Activated naive CD4-positive, alpha-beta T cell treated with anti-CD3 and anti-CD28 coated beads, Interleukin-2, amount 50 U/mL, for 16 hours (primary cell): Measurements from ENCODE around the gene IRF2BP1.
A peak's percentile ranks its signal among the peaks of the same experiment; 100 is the strongest.
"Not testable (repeated sequence)": the region's sequence is repeated elsewhere in the genome, so short reads cannot be mapped to it uniquely, and the experiment has no call there.

Experiments used
- DNase-seq: peaks from one replicate; pipeline ENCODE4 v3.0.0-alpha.2; 2020

The IRF2BP1 gene

DNA sequence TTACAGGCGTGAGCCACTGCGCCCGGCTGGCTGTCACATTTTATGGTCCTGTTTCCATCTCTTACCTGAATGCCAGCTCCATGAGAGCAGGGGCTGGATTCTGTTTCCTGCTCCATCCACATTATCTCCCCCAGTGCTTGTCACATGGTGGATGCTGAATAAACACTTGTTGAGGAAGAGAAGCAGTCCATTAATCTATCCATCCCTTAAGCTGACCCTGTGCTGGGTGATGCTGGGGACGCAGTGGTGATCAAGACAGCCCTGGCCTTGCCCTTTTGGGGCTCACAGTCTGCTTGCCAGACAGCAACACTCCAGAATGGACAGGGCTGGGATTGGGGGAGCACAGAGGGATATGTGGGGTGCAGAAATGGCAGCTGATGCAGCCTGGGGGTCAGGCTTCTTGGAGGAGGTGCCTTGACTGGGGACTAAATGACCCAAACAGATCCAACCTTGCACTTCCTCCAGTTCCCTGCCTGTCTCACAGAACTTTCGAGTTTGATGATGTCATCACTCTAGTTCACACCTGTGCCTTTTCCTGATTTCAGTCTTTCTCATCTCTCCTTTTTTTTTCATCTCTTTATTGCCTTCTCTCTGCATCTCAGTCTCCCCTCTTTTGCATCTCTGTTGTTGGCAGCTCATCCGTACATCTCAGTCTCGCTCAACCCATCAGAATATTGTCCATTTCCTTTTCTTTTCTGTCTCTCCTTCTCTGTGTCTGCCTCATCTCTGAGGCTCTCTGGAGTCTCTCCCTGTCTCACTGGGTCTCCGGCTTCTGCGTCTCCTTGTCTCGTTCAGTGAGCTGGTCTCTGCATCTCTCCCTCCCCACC lies 4.6 kb downstream of the IRF2BP1 start:
- no peak for DNase-seq

DNA sequence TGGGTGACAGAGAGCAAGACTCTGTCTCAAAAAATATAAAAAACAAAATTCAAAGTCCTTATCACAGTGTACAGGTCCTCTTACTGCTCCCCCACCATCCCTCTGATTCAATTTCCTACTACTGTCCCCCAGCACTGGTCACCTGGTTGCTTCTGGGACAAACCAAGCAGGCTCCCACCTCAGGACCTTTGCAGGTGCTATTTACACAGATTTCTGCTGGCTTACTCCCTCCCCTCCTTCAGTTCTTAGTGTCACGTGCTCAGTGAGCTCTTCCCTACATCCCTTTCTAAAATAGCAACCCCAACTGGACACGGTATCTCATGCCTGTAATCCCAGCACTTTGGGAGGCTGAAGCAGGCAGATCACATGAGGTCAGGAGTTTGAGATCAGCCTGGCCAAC lies 6.0 kb downstream of the IRF2BP1 start:
- no peak for DNase-seq

DNA sequence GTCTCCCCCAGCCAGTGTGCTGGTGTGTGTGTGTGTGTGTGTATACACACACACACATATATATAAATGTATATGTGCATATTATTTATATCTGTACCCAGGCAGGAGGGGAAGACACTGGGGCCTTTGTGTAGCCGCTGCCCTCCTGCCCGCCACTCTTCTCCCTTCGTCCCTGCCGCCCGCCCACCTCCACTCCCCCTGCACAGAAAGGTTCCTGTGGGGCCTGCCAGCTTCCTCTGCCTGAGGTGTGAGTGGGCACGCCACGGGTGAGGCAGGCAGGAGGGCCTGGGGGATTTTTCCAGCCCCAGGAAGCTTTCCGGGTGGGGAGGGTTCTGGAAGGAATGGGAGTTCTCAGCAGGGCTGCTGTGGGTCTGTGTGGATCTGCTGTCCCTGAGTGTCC lies 6.9 kb downstream of the IRF2BP1 start:
- DNase-seq, result no peak

DNA sequence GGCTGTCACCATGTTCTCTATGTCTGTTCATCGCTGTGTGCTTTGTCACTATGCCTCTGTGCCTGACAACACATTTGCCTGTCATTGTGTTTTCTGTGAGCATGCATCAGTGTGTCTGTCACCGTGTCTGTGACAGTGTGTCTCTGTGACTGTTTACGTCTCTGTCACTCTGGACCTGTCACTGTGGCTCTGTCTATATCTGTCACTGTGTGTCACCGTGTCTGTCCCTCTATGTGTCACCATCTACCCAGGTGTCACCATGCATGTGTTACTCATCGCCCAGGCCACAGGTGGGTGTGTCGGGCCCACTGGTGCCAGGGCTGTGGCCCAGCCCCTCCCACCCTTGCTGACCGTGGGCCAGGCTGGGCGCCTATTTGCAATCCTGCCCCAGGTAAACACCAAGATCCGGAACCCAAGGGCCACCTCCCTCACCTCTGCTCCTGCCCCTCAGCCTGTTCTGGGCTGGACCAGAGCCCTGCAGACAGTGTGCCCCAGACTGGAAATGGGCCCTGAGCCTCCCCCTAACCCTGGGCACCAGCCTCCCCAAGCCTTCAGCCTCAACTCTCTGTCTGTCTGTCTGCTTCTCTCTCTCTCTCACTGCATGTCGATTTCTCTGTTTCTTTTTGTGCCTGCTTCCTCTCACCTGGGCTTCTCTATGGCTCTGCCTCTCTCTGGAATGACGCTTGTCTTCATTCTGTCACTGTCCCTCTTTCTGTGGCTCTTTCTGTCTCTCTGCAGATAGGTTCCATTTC lies 7.7 kb downstream of the IRF2BP1 start:
- no peak for DNase-seq

DNA sequence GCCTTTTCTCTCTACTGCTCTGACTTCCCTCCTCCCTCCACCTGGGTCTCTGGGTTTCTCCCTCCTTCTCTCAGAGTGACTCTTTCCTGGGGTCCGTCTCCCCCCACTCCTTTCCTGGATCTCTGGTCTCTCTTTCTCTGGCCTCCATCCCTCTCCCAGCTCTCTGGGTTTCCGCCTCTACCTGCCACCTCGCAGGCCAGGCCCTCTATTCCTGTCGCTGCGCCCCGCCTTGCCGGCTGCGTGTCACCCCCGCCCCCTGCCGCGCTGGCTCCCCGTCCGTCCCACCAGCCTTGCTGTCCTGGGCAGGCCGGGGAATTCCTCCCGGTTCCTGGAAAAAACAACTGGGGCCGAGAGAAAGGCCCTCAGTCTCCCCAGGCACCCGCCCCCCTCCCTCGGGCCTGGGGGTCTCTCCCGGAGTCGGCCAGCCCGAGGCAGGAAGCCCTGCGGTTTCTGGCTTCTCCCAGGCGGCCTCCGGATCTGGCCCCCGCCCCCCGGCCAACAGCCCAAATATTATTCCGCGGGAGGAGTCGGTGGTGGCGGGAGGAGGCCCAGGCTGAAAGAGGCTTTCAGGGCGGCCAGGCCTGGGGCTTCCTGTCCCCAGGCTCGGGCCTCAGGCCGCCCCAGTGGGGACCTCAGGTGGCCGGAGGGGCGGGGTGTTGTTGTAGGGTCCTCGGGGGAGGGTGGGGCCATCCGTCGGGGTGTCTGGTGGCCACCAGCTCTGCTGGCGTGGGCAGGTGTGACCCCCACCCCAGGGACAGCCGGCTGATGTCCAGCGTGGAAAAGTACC lies 9.3 kb downstream of the IRF2BP1 start:
- DNase-seq, result peak; percentile 58

DNA sequence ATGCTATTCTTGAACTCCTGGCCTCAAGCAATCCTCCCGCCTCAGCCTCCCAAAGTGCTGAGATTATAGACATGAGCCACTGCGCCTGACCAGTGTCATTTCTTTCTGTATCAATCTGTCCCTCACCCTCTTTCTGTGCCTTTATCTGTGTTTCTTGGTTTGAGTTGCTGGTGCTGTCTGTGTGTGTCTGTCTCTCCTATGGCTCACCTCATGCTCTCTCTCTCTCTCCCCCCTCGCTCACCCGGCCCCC lies 9.9 kb downstream of the IRF2BP1 start:
- DNase-seq, result no peak

DNA sequence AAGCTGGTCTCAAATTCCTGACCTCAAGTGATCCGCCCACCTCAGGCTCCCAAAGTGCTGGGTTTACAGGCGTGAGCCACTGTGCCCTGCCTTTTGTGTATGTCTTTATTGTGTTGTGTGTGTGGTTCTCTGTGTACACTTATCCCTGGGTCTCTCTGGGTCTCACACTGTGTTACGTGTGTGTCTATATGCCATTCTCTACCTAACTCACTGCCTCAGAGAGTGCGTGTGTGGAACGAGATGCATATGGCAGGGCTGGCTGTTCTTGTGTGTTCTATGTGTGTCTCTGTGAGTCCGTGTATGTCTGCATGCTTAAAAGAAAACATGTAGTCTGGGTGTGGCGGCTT lies 11.3 kb downstream of the IRF2BP1 start:
- no peak for DNase-seq

DNA sequence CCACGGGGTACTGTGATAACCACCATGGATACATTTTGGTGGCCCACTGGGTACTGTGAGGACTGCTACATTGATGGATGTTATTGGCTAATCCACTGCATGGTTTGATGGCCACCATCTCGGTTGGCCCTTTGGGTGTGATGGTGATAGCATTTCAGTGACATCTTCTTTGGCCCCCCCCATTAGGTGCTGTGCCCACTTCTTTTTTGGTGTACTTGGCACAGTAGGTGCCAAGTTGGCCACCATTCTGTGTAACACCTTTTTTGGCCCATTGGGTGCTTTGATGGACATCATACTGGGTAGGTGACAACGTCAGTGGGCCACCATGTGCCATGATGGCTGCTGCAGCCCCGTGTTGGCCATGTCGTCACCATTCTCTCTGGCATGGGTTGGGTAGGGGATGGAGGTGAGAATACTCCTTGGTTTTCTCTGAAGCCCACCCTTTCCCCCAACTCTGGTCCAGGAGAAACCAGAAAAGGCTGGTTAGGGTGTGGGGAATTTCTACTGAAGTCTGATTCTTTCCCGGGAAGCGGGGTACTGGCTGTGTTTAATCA lies 12.6 kb downstream of the IRF2BP1 start:
- DNase-seq, result no peak

DNA sequence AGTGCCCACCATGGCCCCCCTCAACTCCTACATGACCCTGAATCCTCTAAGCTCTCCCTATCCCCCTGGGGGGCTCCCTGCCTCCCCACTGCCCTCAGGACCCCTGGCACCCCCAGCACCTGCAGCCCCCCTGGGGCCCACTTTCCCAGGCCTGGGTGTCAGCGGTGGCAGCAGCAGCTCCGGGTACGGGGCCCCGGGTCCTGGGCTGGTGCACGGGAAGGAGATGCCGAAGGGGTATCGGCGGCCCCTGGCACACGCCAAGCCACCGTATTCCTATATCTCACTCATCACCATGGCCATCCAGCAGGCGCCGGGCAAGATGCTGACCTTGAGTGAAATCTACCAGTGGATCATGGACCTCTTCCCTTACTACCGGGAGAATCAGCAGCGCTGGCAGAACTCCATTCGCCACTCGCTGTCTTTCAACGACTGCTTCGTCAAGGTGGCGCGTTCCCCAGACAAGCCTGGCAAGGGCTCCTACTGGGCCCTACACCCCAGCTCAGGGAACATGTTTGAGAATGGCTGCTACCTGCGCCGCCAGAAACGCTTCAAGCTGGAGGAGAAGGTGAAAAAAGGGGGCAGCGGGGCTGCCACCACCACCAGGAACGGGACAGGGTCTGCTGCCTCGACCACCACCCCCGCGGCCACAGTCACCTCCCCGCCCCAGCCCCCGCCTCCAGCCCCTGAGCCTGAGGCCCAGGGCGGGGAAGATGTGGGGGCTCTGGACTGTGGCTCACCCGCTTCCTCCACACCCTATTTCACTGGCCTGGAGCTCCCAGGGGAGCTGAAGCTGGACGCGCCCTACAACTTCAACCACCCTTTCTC lies 13.6 kb downstream of the IRF2BP1 start:
- no peak for DNase-seq

DNA sequence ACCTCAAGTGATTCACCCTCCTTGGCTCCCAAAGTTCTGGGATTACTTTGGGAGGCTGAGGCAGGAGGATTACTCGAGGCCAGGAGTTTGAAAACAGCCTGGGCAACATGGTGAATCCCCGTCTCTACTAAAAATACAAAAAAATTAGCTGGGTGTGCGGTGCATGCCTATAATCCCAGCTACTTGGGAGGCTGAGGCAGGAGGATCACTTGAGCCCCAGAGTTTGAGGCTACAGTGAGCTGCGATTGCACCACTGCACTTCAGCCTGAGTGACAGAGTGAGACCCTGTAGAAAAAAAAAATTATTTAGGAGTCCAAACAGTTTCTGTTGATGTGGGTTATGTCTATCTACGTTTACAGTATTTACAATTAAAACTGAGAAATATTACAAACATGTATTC lies 15.1 kb downstream of the IRF2BP1 start:
- DNase-seq, result no peak

DNA sequence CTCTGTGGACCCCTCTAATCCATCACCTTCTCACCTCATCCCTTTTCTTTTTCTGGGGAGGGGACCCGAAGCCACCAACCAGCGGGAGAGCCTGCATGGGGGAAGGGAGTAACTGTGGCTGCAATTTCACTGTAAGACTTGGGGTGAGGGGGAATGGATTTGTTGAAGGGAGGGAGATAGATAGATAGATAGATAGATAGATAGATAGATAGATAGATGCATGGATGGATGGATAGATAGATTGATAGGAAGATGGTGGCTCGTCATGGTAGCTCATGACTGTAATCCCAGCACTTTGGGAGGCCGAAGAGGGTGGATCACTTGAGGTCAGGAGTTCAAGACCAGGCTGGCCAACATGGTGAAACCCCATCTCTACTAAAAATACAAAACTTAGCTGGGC lies 18.7 kb downstream of the IRF2BP1 start:
- DNase-seq, result not testable (repeated sequence)

DNA sequence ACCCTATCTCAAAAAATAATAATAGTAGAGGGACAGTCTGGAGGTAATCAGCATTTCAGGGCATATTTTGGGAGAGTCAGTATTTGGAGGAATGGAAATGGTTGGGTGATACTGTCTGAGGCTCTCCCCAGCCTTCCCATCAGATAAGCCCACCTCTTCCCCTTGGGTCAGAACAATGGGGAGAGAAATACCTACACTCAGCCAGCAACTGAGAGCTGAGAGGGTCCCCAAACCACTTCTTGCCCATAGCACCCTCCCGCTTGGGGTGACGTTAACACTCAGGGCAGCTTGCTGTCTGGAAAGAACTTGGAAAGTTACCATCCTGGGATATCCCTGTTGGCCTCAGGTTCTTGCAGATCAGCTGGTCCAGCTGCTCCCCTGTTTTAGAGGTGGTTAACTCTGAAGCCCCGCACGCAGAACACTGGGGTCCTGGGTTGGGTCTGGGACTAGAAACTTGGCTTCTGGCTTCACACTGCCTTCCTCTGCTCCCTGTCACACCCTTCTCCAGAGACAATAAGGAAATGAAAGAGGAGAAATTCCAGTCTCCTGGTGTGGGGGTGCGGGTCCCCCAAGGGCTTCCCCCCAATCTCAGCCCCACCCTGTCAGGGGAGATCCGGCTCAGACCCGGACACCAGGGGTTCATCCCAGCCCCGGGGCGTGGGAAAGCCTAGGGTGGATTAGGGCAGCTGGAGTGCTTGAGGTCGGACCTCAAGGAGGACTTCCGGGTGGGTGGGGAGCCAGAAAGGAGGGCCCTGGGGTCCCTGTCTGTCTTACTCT lies 19.4 kb downstream of the IRF2BP1 start:
- DNase-seq, result no peak

DNA sequence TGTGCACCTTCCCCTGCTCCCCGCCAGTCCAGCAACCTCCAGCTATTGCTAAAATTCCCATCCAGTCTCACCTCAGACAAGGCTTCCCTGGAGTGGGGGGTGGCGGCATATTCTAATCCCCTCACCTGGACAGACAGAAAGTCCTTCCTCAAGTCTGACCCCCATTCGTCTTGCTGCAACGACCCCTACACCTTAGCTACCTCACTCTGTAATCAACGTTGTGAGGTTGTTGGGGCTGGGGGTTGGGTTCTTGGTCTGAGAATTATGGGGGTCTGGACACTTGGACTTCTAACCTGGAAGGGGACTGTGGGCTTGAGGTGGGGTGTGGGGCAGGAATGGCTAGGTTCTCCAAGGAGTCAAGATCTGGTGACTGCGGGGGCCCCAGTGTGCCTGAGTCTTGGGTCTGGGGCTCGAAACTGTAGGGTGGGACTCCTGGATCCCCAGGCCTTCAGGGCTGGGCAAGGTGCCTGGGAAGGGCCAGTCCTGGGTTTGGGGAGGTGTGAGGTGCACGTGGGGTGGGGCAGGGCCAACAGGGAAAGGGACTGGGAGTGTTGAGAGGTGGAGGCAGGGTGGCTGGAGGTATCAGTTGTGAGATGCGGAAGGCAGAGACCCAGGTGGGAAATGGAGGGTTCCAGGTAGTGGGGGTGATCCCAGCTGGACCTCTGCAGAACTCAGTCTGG lies 20.5 kb downstream of the IRF2BP1 start:
- no peak for DNase-seq

DNA sequence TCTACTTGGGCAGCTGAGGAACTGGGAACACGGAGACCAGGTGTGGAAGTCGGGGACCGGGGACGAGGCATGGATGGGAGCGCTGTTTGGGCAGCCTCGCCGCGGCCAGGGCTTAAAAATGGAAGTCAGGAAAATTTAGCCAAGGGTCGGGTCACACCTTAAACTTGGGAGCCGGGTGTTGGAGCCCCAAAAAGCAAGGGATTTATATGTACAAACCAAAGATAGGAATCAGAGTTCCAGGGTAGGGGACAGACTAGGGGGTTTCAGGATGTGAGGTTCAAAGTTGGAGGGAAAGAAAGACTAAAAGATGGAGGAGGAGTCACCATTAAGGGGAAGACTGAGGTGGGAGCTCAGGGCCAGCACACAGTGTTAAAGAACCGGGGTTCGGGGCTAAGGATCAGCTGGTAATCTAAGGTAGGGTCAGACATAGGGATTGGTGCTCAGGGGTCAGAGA lies 21.3 kb downstream of the IRF2BP1 start:
- no peak for DNase-seq

DNA sequence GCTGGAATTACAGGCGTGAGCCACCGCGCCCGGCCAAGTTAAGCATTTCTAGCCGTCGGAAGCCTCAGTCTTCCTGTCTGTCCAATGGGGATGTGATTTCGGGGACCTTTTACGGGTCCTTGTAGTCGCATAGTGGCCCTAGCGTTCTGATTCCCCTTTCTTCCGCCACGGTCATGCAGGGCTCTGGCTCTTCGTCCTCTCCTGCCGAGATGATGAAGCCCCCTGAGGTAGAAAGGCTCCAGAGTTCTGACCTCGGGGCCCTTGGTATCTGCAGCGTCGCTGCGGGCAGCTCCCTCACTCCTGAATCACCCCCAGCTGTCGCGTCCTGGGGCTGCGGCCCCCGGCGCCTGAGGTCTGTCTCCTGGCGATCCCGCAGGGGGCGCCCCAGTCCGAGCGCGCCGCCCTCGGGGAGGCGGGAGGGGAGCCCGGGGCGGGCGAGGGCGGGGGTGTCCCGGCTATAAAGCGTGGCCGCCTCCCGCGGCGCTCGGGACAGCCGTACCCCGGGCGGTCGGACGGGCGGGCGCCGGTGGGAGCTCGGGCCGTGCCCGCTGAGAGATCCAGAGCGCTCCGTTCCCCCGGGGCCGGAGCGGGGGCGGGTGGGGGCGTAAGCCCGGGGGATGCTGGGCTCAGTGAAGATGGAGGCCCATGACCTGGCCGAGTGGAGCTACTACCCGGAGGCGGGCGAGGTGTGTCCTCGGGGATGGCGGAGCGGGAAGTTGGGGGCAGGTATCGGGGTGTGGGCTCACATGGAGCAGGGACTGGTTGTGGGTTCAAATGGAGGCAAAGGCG lies 21.9 kb downstream of the IRF2BP1 start, which contains the start of gene FOXA3:
FOXA3 (plus strand) TSS at position 487 of the 789 bp plus-strand sequence; CDS start at position 618, 131 bp downstream.
- peak; percentile 63 for DNase-seq

DNA sequence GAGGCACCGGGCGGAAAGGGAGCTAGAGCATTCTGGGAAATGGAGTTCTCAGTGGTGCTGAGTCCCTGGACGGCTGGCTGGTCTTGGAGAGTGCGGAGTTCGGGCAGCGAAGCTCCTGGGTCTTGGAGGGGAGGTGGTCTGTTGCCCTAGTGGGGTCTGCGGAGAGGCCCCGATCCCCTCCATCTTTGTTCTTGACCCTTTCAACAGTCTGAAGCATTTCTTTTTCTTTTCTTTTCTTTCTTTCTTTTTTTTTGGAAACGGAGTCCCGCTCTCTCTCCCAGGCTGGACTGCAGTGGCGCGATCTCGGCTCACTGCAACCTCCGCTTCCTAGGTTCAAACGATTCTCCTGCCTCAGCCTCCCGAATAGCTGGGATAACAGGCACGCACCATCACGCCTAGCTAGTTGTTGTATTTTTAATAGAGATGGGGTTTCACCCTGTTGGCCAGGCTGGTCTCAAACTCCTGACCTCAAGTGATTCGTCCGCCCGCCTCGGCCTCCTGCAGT lies 22.6 kb downstream of the IRF2BP1 start:
- DNase-seq, result no peak

DNA sequence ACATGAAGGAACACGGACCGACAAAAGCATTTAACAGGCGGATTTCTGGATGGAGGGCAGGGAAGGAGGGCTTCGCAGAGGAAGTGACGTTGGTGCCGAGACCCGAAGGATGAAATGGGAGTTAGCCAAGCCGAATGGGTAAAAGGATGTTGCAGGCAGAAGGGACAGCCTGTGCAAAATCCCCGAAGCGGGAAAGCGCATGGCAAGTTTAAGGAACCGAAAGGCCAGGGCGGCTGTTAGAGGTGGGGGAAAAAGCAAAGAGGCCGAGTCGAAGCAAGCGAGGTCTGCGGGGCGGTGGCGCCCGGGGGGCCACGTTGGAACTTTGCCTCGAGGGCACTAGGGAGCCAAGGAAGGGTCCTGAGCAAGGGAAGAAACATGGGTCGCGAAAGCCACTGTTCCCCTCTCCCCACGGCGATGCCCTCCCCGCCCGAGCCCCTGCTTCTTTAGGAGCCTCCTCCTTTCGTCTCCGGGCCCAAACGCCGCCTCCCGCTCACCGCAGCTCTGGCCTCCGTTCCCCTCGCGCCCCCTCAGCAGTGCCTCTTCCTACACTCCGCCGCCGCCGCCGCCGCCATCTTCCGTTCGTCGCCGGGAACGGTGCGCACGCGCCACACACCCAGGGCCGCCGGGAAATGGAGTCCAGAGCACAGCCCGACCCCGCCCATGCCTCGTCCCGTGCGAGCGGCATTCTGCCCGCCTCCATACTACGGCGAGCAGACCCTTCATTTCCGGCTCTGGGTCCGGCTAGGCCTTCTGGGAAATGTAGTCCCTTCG lies 23.2 kb downstream of the IRF2BP1 start, which contains the start of gene SYMPK:
SYMPK (minus strand) TSS at position 584 of the 771 bp plus-strand sequence. CDS start 8,652 bp downstream, outside the sequence.
- DNase-seq, result peak; percentile 99

DNA sequence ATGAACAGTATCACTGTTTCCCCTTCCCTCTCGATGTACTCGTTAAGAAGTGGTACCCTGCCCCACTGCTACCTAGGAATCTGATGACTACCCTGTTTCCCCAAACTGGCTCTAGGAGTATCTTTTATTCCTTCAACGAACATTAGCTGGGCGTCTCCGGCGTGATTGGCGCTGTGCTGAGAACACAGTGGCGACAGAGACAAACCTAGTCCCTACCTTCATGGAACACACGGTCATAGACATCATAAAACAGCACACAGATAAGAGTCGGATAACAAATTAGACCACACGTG lies 23.7 kb downstream of the IRF2BP1 start:
- DNase-seq, result no peak
